ENCODE results near the gene FAM237B. TPM values are rescaled to one million over a fixed set of nuclear protein-coding genes. Genes with fewer than 3 reads are reported as not detected.

FAM237B gene
- total RNA-seq, 4 donors from 2014 or later, result not detected

DNA sequence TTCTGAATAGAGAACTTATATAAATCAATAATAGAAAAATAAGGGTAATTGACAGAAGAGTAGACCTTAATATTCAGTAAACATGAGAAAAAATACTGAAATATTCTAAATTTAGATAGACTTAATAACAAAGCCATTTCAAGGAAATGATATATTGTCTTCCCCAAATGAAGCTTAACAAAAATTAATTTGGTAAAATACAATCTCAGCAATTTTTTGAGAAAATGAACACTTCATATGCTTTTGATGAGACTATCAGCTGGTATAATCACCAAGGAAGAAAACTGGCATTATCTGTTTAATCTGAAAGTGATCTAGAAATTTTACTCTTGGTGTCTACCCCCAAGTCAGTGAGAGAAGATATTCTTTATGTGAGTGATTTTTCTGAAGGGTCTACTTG lies 1.7 kb upstream of the FAM237B start:
- no peak for TF ChIP-seq POLR2A (IDR thresholded peaks at IDR 0.05)
- TF ChIP-seq, protein P1, sequence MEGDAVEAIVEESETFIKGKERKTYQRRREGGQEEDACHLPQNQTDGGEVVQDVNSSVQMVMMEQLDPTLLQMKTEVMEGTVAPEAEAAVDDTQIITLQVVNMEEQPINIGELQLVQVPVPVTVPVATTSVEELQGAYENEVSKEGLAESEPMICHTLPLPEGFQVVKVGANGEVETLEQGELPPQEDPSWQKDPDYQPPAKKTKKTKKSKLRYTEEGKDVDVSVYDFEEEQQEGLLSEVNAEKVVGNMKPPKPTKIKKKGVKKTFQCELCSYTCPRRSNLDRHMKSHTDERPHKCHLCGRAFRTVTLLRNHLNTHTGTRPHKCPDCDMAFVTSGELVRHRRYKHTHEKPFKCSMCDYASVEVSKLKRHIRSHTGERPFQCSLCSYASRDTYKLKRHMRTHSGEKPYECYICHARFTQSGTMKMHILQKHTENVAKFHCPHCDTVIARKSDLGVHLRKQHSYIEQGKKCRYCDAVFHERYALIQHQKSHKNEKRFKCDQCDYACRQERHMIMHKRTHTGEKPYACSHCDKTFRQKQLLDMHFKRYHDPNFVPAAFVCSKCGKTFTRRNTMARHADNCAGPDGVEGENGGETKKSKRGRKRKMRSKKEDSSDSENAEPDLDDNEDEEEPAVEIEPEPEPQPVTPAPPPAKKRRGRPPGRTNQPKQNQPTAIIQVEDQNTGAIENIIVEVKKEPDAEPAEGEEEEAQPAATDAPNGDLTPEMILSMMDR (IDR thresholded peaks at IDR 0.05), result no peak
- intact Hi-C loops (cut with DNase I; ENCODE audit: low total_unique reads), result no loop called here
- no peak overlapping the region for H3K4me3 ChIP-seq (ENCODE audit: low read depth, poor library complexity, severe bottlenecking)
- DNase-seq (ENCODE audit: low spot score in 2 of 2), result no peak

GRCh38 chr7:90320418-90320800 lies 695 bp downstream of the FAM237B start:
- intact Hi-C loops (cut with DNase I; ENCODE audit: low total_unique reads), result no loop called here
- no peak for DNase-seq (ENCODE audit: low spot score in 2 of 2)
- TF ChIP-seq, protein P1 (IDR thresholded peaks at IDR 0.05), result no peak
- TF ChIP-seq POLR2A (IDR thresholded peaks at IDR 0.05), result no peak
- no peak overlapping the region for H3K4me3 ChIP-seq (ENCODE audit: low read depth, poor library complexity, severe bottlenecking)
- WGBS, 2 donors, result 18 to 32% methylated on average over 7 of the region's 7 CpGs

GRCh38 chr7:90320014-90320413 lies 1.1 kb downstream of the FAM237B start:
- WGBS, 2 donors, result 84 to 91% methylated on average over 7 of the region's 7 CpGs
- DNase-seq (ENCODE audit: low spot score in 2 of 2), result no peak
- intact Hi-C loops (cut with DNase I; ENCODE audit: low total_unique reads), result no loop called here
- no peak overlapping the region for H3K4me3 ChIP-seq (ENCODE audit: low read depth, poor library complexity, severe bottlenecking)
- TF ChIP-seq, protein P1 (IDR thresholded peaks at IDR 0.05), result no peak
- TF ChIP-seq POLR2A (IDR thresholded peaks at IDR 0.05), result no peak

GRCh38 chr7:90313907-90314306 lies 7.2 kb downstream of the FAM237B start:
- intact Hi-C loops (cut with DNase I; ENCODE audit: low total_unique reads), result no loop called here
- H3K4me3 ChIP-seq (ENCODE audit: low read depth, poor library complexity, severe bottlenecking), result no peak overlapping the region
- 71 to 83% methylated on average over 4 of the region's 4 CpGs for WGBS, 2 donors
- no peak for DNase-seq (ENCODE audit: low spot score in 2 of 2)
- TF ChIP-seq, protein P1 (IDR thresholded peaks at IDR 0.05), result no peak
- no peak for TF ChIP-seq POLR2A (IDR thresholded peaks at IDR 0.05)

GRCh38 chr7:90312745-90313144 lies 8.4 kb downstream of the FAM237B start:
- no peak for TF ChIP-seq POLR2A (IDR thresholded peaks at IDR 0.05)
- TF ChIP-seq, protein P1 (IDR thresholded peaks at IDR 0.05), result no peak
- DNase-seq (ENCODE audit: low spot score in 2 of 2), result no peak
- 91 to 94% methylated on average over 2 of the region's 2 CpGs for WGBS, 2 donors
- no peak overlapping the region for H3K4me3 ChIP-seq (ENCODE audit: low read depth, poor library complexity, severe bottlenecking)
- intact Hi-C loops (cut with DNase I; ENCODE audit: low total_unique reads), result no loop called here

GRCh38 chr7:90311175-90311574 lies 9.9 kb downstream of the FAM237B start:
- H3K4me3 ChIP-seq (ENCODE audit: low read depth, poor library complexity, severe bottlenecking), result no peak overlapping the region
- TF ChIP-seq, protein P1 (IDR thresholded peaks at IDR 0.05), result no peak
- no peak for TF ChIP-seq POLR2A (IDR thresholded peaks at IDR 0.05)
- DNase-seq (ENCODE audit: low spot score in 2 of 2), result no peak
- intact Hi-C loops (cut with DNase I; ENCODE audit: low total_unique reads), result no loop called here

Data from lower leg skin (tissue), 4 donors.